Mesenchymal stem cell (in vitro differentiated cells and primary cell): ENCODE measurements around the gene EPHX1.

Experiments
- DNase-seq: peaks from one replicate; pipeline ENCODE4 v3.0.0-alpha.2; 2013
- H2AFZ ChIP-seq: one replicate; pipeline ENCODE4 v1.6.1; 2013; ENCODE audit warnings: low read depth, mild to moderate bottlenecking, control low read depth, inconsistent platforms, low read length, moderate library complexity
- H2AK5ac ChIP-seq: 2 replicates; pipeline ENCODE4 v1.6.1; 2013; ENCODE audit warnings: low read length, moderate library complexity, mild to moderate bottlenecking, inconsistent platforms; ENCODE audit not compliant: severe bottlenecking
- H2BK120ac ChIP-seq: one replicate; pipeline ENCODE4 v1.6.1; 2013; ENCODE audit warnings: low read depth, mild to moderate bottlenecking, inconsistent platforms, low read length, moderate library complexity
- H2BK12ac ChIP-seq, 2 experiments: one replicate each; pipeline ENCODE4 v1.6.1; 2013; ENCODE audit warnings: inconsistent platforms in 2 of 2, low read length in 2 of 2, mild to moderate bottlenecking in 2 of 2, moderate library complexity in 2 of 2, control low read depth in 1 of 2
- H2BK15ac ChIP-seq: one replicate; pipeline ENCODE4 v1.6.1; 2013; ENCODE audit warnings: mild to moderate bottlenecking, low read depth, inconsistent platforms; ENCODE audit not compliant: poor library complexity, severe bottlenecking
- H2BK5ac ChIP-seq: 2 replicates; pipeline ENCODE4 v1.6.1; 2013; ENCODE audit warnings: low read depth, mild to moderate bottlenecking, low read length, control low read depth, inconsistent platforms; ENCODE audit not compliant: poor library complexity, severe bottlenecking
- H3K14ac ChIP-seq, 2 experiments: one replicate each; pipeline ENCODE4 v1.6.1; 2013; ENCODE audit warnings: inconsistent platforms in 2 of 2, low read length in 2 of 2, control low read depth in 1 of 2, mild to moderate bottlenecking in 1 of 2, moderate library complexity in 1 of 2
- H3K18ac ChIP-seq, 2 experiments: one replicate each; pipeline ENCODE4 v1.6.1; 2013; ENCODE audit warnings: inconsistent platforms in 2 of 2, low read length in 2 of 2, control low read depth in 1 of 2, low read depth in 1 of 2, mild to moderate bottlenecking in 1 of 2
- H3K23ac ChIP-seq, 2 experiments: one replicate each; pipeline ENCODE4 v1.6.1; 2013; ENCODE audit warnings: inconsistent platforms in 2 of 2, low read length in 2 of 2, mild to moderate bottlenecking in 2 of 2, moderate library complexity in 2 of 2, control low read depth in 1 of 2
- H3K27ac ChIP-seq: 2 replicates; pipeline ENCODE4 v1.5.1; 2013; ENCODE audit warnings: mild to moderate bottlenecking, moderate library complexity, low read length, control low read depth, inconsistent platforms; ENCODE audit not compliant: poor library complexity, severe bottlenecking
- H3K27me3 ChIP-seq, 2 experiments: 2 replicates each; pipeline versions ENCODE4 v1.6.1 to v1.7.0; 2013; ENCODE audit warnings: low read length in 2 of 2, mild to moderate bottlenecking in 2 of 2, moderate library complexity in 2 of 2, control low read depth in 1 of 2, inconsistent platforms in 1 of 2; ENCODE audit not compliant: control insufficient read depth in 1 of 2, insufficient read depth in 1 of 2
- H3K36me3 ChIP-seq, 2 experiments: 2 replicates each; pipeline versions ENCODE4 v1.6.1 to v1.7.0; 2013; ENCODE audit warnings: low read length in 2 of 2, control low read depth in 1 of 2, inconsistent platforms in 1 of 2, low read depth in 1 of 2, mild to moderate bottlenecking in 1 of 2; ENCODE audit not compliant: insufficient read depth in 2 of 2, control insufficient read depth in 1 of 2
- H3K4ac ChIP-seq, 2 experiments: one replicate each; pipeline ENCODE4 v1.6.1; 2013; ENCODE audit warnings: inconsistent platforms in 2 of 2, low read length in 2 of 2, mild to moderate bottlenecking in 2 of 2, moderate library complexity in 2 of 2, control low read depth in 1 of 2, low read depth in 1 of 2
- H3K4me1 ChIP-seq: 2 replicates; pipeline ENCODE4 v1.6.1; 2013; ENCODE audit warnings: low read depth, low read length, control low read depth; ENCODE audit not compliant: control insufficient read depth, insufficient read depth
- H3K4me2 ChIP-seq: 2 replicates; pipeline ENCODE4 v1.6.1; 2013; ENCODE audit warnings: low read length, mild to moderate bottlenecking, inconsistent platforms; ENCODE audit not compliant: poor library complexity, severe bottlenecking
- H3K4me3 ChIP-seq, 2 experiments: 2 replicates each; pipeline versions ENCODE4 v1.5.1 to v1.7.0; 2013; ENCODE audit warnings: low read length in 2 of 2, mild to moderate bottlenecking in 2 of 2, control low read depth in 1 of 2, low read depth in 1 of 2; ENCODE audit not compliant: insufficient read depth in 1 of 2
- H3K79me1 ChIP-seq: replicated peaks from 2 replicates; pipeline ENCODE4 v1.6.1; 2013; ENCODE audit warnings: mild to moderate bottlenecking, control low read depth, low read length, inconsistent platforms; ENCODE audit not compliant: poor library complexity, severe bottlenecking
- H3K9ac ChIP-seq: 2 replicates; pipeline ENCODE4 v1.7.0; 2013; ENCODE audit warnings: mild to moderate bottlenecking, low read length, moderate library complexity
- H3K9me3 ChIP-seq: 2 replicates; pipeline ENCODE4 v1.7.0; 2013; ENCODE audit warnings: mild to moderate bottlenecking, low read length; ENCODE audit not compliant: control insufficient read depth
- H4K8ac ChIP-seq: one replicate; pipeline ENCODE4 v1.6.1; 2013; ENCODE audit warnings: inconsistent platforms, mild to moderate bottlenecking, low read length, moderate library complexity
- H4K91ac ChIP-seq: one replicate; pipeline ENCODE4 v1.6.1; 2013; ENCODE audit warnings: mild to moderate bottlenecking, low read length, inconsistent platforms
- WGBS: methylation state at CpG from one replicate; pipeline ENCODE4 v1.1.7; 2013; ENCODE audit warnings: mixed read lengths; 5-methylcytosine and 5-hydroxymethylcytosine counted together

The EPHX1 gene

GRCh38 chr1:225816643-225817538 lies 7.0 kb downstream of the EPHX1 start:
- H3K79me1 ChIP-seq: peaks cover 28% of the 10 kb centered on the region
- peak overlapping the region in 1 of 2 experiments; percentile 67 for H3K23ac ChIP-seq
- H2BK5ac ChIP-seq: no peak overlapping the region
- peak overlapping the region; percentile 94 to 96 for H3K4ac ChIP-seq
- peak overlapping the region; percentile 98 for H4K91ac ChIP-seq
- H2BK12ac ChIP-seq: peak overlapping the region; percentile 60 to 94
- no peaks in the 10 kb centered on the region for H3K9me3 ChIP-seq
- H3K27ac ChIP-seq: peak overlapping the region; percentile 33
- no peak for DNase-seq
- 86% methylated on average over 14 of the region's 17 CpGs for WGBS
- peak overlapping the region; percentile 91 for H2BK120ac ChIP-seq
- peak overlapping the region; percentile 92 for H3K18ac ChIP-seq
- peak overlapping the region; percentile 62 for H2AK5ac ChIP-seq
- H4K8ac ChIP-seq: peak overlapping the region; percentile 92
- H3K14ac ChIP-seq: peak overlapping the region in 1 of 2 experiments; percentile 85
- peaks cover 4 to 15% of the 10 kb centered on the region in 2 experiments for H3K36me3 ChIP-seq
- H2AFZ ChIP-seq: no peak overlapping the region
- peaks cover 25% of the 10 kb centered on the region for H3K4me1 ChIP-seq
- peak overlapping the region; percentile 94 for H2BK15ac ChIP-seq
- peak overlapping the region; percentile 86 for H3K9ac ChIP-seq
- no peak overlapping the region for H3K4me2 ChIP-seq
- H3K27me3 ChIP-seq: no peaks in the 10 kb centered on the region
- peak overlapping the region in 1 of 2 experiments; percentile 40 for H3K4me3 ChIP-seq

GRCh38 chr1:225817611-225818061 lies 7.7 kb downstream of the EPHX1 start:
- no peak overlapping the region for H2BK5ac ChIP-seq
- H3K9me3 ChIP-seq: no peaks in the 10 kb centered on the region
- peaks cover 4 to 12% of the 10 kb centered on the region in 2 experiments for H3K36me3 ChIP-seq
- H3K4me2 ChIP-seq: no peak overlapping the region
- H4K8ac ChIP-seq: peak overlapping the region; percentile 92
- peaks cover 22% of the 10 kb centered on the region for H3K4me1 ChIP-seq
- no peak overlapping the region for H3K23ac ChIP-seq
- H2BK15ac ChIP-seq: no peak overlapping the region
- peak overlapping the region in 1 of 2 experiments; percentile 85 for H3K14ac ChIP-seq
- H2BK120ac ChIP-seq: no peak overlapping the region
- 55% methylated on average over 8 of the region's 8 CpGs for WGBS
- H2AFZ ChIP-seq: no peak overlapping the region
- DNase-seq: peak; percentile 82
- peak overlapping the region; percentile 92 for H3K18ac ChIP-seq
- peak overlapping the region; percentile 94 to 96 for H3K4ac ChIP-seq
- H4K91ac ChIP-seq: peak overlapping the region; percentile 98
- H2AK5ac ChIP-seq: no peak overlapping the region
- peak overlapping the region in 1 of 2 experiments; percentile 40 for H3K4me3 ChIP-seq
- H3K27me3 ChIP-seq: no peaks in the 10 kb centered on the region
- peaks cover 25% of the 10 kb centered on the region for H3K79me1 ChIP-seq
- H3K9ac ChIP-seq: peak overlapping the region; percentile 86
- peak overlapping the region; percentile 17 for H3K27ac ChIP-seq
- peak overlapping the region; percentile 64 to 79 for H2BK12ac ChIP-seq

GRCh38 chr1:225818229-225818628 lies 8.3 kb downstream of the EPHX1 start:
- Histone ChIP-seq H3K18ac (peak overlapping the region; percentile 1 to 16), H2AFZ (no peak overlapping the region), H3K4me2 (no peak overlapping the region), H3K4ac (no peak overlapping the region), H3K4me1 (peaks cover 19% of the 10 kb centered on the region), H3K36me3 (peaks cover 5 to 13% of the 10 kb centered on the region in 2 experiments), H2AK5ac (peak overlapping the region; percentile 73), H2BK12ac (peak overlapping the region; percentile 2 to 59), H3K9me3 (no peaks in the 10 kb centered on the region), H4K91ac (peak overlapping the region; percentile 0), H3K27me3 (no peaks in the 10 kb centered on the region), H2BK5ac (no peak overlapping the region), H4K8ac (no peak overlapping the region), H3K23ac (no peak overlapping the region), H3K9ac (peak overlapping the region; percentile 86), H3K79me1 (peaks cover 26% of the 10 kb centered on the region), H2BK15ac (no peak overlapping the region), H3K4me3 (no peak overlapping the region), H2BK120ac (no peak overlapping the region), H3K27ac (no peak overlapping the region), H3K14ac (no peak overlapping the region)
- WGBS: 75% methylated on average over 5 of the region's 7 CpGs
- no peak for DNase-seq
